ENCODE data around the gene YY1AP1. TPM values are rescaled to one million over a fixed set of nuclear protein-coding genes. Genes with fewer than 3 reads are reported as not detected.
"Not testable (repeated sequence)": the region's sequence is repeated elsewhere in the genome, so short reads cannot be mapped to it uniquely, and the experiment has no call there.

YY1AP1 gene
- total RNA-seq, 1 donor from 2014 or later, result 45.7 TPM

DNA sequence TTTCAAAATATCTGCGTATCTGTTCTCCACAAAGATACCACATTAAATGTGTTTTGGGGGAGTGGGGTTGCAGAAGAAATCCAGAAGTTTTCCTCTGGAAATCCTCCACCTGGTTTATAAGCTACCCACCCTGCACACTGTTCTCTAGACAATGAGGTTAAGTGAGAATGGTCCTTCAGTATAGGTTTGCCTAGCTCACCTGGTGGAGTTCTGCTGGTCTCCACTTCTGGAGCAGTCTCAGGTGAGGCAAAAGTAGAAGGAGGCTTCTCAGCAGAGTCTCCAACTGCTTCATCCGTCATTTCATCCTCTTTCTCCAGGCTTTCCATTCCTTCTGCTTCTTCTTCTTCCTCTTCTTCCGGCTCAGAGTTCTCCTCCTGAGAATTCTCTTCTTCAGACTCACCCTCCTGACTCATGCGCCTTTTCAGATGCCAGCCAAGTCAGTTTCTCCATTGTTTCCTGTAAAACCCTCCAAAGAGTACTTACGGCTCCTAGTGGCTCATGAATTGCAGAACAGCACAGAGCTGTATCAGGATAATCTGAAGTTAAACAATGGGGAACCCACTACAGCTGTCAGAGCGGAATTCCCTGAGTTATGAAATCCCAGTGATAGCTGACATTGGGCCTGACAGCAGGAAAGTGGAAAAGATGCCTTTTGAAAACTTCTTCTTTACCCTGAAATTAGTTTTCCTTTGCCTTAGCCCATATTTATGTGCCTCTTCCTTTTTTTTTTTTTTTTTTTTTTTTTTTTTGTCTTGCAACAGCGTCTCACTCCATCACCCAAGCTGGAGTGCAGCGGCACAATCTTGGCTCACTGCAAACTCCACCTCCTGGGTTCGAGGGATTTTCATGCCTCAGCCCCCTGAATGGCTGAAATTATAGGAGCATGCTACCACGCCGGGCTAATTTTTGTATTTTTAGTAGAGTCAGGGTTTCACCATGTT lies 40.1 kb downstream of the YY1AP1 start:
- DNase-seq (ENCODE audit: low read depth), result peak; percentile 87

DNA sequence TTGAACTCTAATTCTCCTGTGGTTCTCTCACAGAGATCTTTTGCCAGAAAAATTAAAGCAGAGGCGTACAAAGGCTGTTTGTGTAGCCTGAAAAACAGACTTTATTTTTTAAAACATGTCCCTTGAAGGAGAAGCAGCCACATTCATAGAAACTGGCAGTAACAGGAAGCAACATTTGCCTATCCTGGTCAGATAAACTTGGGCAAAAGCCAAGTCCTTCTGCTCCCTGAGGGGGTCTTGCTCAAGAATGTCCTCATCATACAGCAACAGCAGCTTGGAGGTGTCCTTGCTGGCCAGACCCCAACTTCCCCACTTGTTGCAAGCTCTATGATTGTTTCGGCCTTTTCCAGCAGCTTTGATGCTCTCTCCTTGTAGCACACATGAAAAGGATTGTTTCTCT lies 42.3 kb downstream of the YY1AP1 start:
- DNase-seq (ENCODE audit: low read depth), result no peak

DNA sequence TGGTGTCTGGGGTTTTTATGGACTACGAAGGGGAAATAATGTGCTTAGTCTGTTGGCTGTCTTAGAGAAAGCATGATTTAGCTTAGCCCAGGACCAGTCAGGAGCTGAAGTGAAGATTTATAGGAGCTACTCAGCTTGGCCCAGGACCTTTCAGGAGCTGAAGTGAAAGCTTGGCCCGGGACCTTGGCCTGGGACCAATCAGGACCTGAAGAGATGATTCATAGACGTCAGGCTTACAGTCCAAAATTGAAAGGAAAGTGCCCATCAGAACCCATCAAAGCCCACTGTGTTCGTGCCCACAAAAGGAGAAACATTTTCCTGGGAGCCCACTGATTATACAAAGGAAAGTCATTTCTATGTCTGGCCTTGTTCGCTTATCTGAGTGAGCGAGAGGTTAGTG lies 42.9 kb downstream of the YY1AP1 start:
- no peak for DNase-seq (ENCODE audit: low read depth)

DNA sequence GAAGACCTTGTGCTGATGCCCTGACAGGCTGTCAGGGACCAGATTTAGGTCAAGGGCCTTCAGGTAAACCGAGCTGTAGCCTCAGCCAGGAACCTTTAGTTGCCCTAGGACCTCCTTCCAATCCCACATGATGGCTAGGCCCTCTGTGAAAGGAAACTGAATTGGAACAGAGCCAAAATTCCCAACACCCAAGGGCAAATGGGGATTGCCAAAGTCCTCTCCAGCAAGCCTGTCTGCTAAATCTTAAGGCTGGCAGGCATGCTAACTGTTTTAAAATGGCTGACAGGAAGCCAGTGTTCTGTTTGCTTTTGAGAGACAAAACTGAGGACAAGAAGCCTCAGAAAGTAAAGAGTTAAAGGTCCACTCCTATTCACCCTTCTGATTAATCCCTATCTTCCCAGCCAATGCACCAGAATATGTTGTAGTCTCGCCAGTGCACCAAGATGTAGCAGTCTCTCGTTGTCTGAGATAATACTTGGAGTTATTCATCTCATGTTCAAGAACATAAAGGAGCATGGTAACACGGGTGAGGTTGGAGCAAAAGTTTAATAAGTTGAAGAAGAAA lies 43.5 kb downstream of the YY1AP1 start:
- no peak for DNase-seq (ENCODE audit: low read depth)

DNA sequence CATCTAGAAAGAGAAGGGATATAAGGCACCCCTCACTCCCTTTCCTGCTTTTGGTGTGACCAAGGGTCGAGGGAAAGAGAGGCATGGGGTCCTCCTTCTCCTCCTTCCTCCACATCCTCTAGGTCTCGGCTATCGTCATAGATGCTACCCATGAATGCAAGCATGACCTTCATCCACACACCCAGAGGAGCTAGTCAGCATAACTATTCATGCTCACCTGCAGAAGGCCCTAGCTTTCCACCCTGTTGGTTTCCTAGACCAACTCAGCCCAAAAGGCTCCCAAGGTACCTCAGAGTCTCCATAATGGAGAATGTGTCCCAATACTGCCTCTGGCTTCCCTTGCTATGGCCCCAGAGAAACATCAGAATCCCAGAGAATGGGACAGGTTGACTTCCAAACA lies 45.3 kb downstream of the YY1AP1 start:
- DNase-seq (ENCODE audit: low read depth), result no peak

DNA sequence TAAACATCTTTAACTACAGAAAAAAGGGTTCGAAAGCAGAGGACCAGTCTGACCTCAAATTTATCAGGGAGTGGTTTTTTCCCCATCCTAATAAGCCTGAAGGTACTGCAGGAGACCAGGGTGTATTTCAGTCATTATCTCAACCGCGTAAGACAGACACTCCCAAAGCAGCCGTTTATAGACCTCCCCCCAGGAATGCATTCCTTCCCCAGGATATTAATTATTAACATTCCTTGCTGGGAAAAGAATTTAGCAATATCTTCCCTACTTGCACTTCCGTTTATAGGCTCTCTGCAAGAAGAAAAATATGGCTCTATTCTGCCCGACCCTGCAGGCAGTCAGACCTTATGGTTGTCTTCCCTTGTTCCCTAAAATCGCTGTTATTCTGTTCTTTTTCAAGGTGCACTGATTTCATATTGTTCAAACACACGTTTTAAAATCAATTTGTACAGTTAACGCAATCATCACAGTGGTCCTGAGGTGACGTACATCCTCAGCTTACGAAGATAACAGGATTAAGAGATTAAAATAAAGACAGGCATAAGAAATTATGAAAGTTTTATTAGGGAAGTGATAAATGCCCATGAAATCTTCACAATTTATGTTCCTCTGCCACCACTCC lies 45.9 kb downstream of the YY1AP1 start:
- not testable (repeated sequence) for DNase-seq (ENCODE audit: low read depth)

DNA sequence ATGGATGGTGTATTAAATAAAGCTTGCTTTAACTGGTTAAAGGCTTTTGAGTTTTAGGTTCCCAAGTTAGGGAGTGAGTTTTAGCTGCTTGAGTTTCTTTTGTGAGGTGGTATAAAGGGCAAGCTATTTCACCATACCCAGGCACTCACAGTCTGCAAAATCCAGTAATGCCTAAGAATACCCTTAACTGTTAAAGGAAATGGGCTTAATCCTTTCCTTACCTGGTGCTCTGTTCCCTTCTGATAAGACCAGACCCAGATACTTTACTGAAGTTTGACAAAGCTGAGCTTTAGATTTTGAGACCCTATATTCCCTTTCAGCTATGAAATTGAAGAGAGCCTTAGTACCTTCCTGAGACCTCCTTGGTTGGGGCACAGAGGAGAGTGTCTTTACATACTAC lies 48.2 kb downstream of the YY1AP1 start:
- DNase-seq (ENCODE audit: low read depth), result no peak

DNA sequence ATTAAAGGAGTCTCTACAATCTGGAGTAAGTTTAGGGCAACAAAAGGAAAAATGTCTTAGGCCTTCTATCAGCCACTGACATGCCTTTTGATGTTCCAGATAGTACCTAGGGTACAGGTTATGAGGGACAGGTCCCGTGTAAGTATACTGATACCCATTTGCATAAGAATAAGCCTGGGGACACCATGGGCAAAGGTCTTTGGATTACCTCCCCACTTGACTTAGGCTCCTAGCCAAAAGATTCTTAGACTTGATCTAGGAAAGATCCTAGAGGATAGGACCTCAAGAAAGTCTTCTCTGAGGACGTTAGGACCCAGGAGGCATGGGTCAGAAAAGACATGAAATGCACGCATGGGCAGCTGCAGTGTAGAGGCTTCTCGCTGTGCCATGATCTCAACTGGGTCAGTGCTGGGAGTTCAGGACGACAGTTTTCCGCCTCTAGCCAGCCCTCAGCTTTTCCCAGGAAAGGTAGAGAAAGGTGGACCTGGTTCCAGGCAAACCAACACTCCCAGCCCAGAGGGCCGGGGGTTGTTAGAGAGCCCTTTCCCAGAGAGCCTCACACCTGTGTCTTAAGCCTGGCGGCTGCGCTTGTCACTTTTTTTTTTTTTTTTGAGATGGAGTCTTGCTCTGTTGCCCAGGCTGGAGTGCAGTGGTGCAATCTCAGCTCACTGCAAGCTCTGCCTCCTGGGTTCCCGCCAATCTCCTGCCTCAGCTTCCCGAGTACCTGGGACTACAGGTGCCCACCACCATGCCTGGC lies 52.0 kb downstream of the YY1AP1 start:
- DNase-seq (ENCODE audit: low read depth), result no peak

DNA sequence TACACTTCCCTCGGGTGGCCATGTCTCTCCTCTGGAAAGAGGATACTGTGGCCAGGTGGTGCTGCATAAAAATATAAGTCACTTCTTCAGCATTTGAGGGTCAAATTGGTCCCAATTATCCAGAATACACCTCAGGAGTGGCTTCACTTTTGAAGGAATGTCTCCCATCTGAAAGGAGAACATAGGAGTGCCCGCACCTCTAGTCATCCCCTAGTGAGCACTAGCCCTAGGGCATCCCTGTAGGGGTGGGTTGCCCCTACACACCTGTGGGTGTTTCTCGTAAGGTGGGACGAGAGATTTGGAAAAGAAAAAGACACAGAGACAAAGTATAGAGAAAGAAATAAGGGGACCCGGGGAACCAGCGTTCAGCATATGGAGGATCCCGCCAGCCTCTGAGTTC lies 62.1 kb downstream of the YY1AP1 start:
- not testable (repeated sequence) for DNase-seq (ENCODE audit: low read depth)

DNA sequence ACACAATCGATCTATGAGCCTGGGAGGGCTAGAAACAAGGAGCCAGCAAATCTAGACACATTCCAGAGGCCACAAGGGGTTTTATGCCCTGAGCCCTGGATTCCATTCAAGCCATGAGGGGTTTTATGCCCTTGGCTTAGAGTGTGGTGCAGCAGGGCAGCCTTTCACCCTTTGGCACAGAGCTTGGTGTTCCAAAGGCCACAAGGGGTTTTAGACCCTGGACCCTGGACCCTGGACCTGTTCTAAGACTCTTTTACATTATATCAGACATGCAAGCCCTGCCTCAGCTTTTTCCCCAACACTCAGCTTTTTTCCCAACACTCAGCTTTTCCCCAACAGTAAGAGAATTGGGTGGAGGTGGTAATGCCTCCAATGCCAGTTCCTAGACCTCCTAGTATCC lies 65.2 kb downstream of the YY1AP1 start:
- DNase-seq (ENCODE audit: low read depth), result no peak

DNA sequence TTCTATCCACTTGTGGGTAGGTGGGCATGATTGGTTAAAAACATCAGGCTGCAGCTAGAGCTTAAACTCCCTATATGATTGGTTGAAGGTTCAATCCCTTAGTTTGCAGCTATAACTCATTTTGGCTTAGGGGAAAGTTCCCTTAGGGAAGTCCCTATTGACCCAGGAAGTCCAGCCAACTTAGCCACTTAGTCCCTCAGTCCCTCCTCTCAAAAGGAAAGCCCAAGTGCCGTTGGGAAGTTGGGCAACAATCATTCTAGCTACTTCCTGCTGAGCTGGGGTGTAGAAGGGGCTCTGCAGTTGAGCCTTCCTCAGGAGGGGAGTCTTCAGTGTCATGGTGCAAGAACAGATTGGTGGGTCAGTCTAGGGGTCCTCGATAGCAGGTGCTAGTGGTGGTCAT lies 66.4 kb downstream of the YY1AP1 start:
- no peak for DNase-seq (ENCODE audit: low read depth)

DNA sequence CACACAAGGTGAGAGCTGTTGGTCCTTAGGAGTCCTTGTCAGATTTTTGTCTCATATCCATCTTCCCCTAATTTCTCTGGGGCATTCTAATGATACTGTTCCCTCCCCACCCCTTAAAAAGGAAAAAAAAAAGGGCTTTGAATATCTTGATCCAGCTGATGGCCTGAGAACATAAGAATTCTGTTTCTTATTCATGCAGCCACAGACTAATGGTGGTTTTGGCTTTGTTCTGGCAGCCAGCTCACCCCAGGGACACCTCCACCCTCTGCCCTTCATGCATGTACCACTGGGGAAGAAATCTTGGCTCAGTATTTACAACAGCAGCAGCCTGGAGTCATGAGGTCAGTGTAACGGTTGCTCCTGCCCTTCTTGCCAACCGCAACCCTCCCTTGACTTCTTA lies 75.3 kb downstream of the YY1AP1 start:
- peak; percentile 33 for DNase-seq (ENCODE audit: low read depth)

DNA sequence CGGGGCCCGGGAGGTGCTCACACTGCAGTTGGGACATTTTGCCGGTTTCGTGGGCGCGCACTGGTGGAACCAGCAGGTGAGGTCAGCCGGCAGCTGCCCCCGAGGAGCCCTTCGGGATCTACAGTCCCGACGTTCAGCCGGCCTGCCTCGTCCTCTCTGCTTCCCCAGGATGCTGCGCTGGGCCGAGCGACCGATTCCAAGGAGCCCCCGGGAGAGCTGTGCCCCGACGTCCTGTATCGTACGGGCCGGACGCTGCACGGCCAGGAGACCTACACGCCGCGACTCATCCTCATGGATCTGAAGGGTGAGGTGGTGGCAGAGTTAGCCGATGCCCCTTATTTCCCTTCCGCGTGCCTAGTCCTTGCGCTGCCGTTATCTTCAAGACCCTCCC lies 78.3 kb downstream of the YY1AP1 start:
- DNase-seq (ENCODE audit: low read depth), result not testable (repeated sequence)

DNA sequence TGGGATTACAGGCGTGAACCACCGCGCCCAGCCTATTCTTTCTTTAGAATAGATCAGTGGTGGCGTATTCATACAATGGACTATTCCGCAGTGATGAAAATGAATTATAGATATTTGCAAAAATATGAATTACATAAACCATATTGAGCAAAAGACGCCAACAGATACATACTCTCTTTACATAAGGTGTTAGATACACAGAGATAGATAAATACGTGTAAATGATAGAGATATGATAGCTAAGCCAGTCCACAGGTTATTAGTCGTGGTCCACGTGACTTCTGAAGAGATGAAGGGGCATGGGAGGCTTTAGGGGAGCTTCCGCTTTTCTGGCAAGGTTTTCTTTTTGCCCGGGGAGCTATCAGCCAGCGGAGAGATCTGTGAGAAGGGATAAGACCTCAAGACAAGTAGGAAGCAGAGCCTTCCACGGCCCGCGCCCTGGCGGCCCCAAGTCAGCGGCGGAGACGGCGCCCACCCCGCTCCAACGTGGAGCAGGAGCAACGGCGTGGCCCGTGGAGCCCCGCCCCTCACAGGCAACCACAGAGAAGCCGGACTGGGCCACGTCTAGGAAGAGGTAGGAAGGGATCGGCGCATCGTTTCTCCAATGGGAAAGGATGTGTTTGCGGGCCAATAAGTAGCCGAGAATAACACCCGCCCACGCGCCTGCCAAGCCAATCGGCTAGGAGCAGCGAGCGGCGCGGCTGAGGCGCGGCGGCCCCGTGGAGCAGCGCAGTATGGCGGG lies 78.9 kb downstream of the YY1AP1 start, which contains the start of gene MSTO1:
MSTO1 (plus strand) TSS at position 704 of the 742 bp plus-strand sequence; CDS start at position 735, 31 bp downstream.
- peak; percentile 98 for DNase-seq (ENCODE audit: low read depth)

Other genes with a start within 250 kb of the YY1AP1 start
- gene ASH1L, start 126.0 kb downstream of the YY1AP1 start, total RNA-seq, result 33.8 and 34.4 TPM in 2 replicates
- 18.9 and 19.4 TPM in 2 replicates for gene MSTO1, start 78.6 kb downstream of the YY1AP1 start, total RNA-seq
- gene DAP3, start 317 bp upstream of the YY1AP1 start, total RNA-seq, result 80.0 and 122 TPM in 2 replicates
- 19.0 and 24.2 TPM in 2 replicates for gene GON4L, start 168.4 kb upstream of the YY1AP1 start, total RNA-seq
- 7.4 and 9.5 TPM in 2 replicates for gene SYT11, start 170.8 kb upstream of the YY1AP1 start, total RNA-seq
- 66.8 and 72.0 TPM in 2 replicates for gene RIT1, start 222.6 kb upstream of the YY1AP1 start, total RNA-seq
- gene KHDC4, start 245.6 kb upstream of the YY1AP1 start, total RNA-seq, result 50.6 and 54.2 TPM in 2 replicates

Data from myocyte (in vitro differentiated cells).